Keratinocyte (primary cell): ENCODE measurements around the gene MYBPC2. TPM values are rescaled to one million over a fixed set of nuclear protein-coding genes. Genes with fewer than 3 reads are reported as not detected.

Source experiments
- DNase-seq: peaks from one replicate; pipeline ENCODE4 v3.0.0-alpha.2; 2011; ENCODE audit warnings: low read depth, missing footprints, low spot score
- FAIRE-seq: peaks from 2 replicates; lab custom pipeline; 2011; peaks lifted over from hg19 to GRCh38; lab: Jason Lieb, UNC
- H2AFZ ChIP-seq: 2 replicates; pipeline ENCODE4 v1.6.0; 2012; ENCODE audit warnings: low read length, control low read depth, inconsistent platforms; ENCODE audit not compliant: control insufficient read depth
- H3K27ac ChIP-seq: 2 replicates; pipeline ENCODE4 v1.5.1; 2011; ENCODE audit warnings: low read length; ENCODE audit not compliant: control insufficient read depth, insufficient read depth
- H3K27me3 ChIP-seq: 3 replicates; pipeline ENCODE4 v1.6.0; 2011; ENCODE audit warnings: low read length; ENCODE audit not compliant: control insufficient read depth, insufficient read depth; ENCODE audit errors: extremely low read depth
- H3K36me3 ChIP-seq, 2 experiments: 2 replicates in 1 of 2; 3 replicates in 1 of 2; pipeline ENCODE4 v1.5.1; 2011; ENCODE audit warnings: low read length in 2 of 2, mild to moderate bottlenecking in 1 of 2; ENCODE audit not compliant: control insufficient read depth in 2 of 2, insufficient read depth in 2 of 2; ENCODE audit errors: extremely low read depth in 1 of 2
- H3K4me1 ChIP-seq: 3 replicates; pipeline ENCODE4 v1.5.1; 2011; ENCODE audit warnings: low read length; ENCODE audit not compliant: control insufficient read depth, insufficient read depth; ENCODE audit errors: extremely low read depth
- H3K4me2 ChIP-seq: 3 replicates; pipeline ENCODE4 v1.6.0; 2011; ENCODE audit warnings: low read depth, low read length; ENCODE audit not compliant: control insufficient read depth, insufficient read depth; ENCODE audit errors: extremely low read depth
- H3K4me3 ChIP-seq, 3 experiments: fragments of 200-600 bp in 1 of 3; sonication (generic) in 1 of 3; 2 replicates in 2 of 3; 3 replicates in 1 of 3; pipeline ENCODE4 v1.5.1; 2011 to 2016; ENCODE audit warnings: low read length in 3 of 3, mild to moderate bottlenecking in 3 of 3, control low read depth in 2 of 3, inconsistent platforms in 1 of 3, low read depth in 1 of 3, mixed read lengths in 1 of 3, mixed run types in 1 of 3, moderate library complexity in 1 of 3; ENCODE audit not compliant: control insufficient read depth in 2 of 3, insufficient read depth in 2 of 3; ENCODE audit errors: extremely low read depth in 1 of 3
- H3K79me2 ChIP-seq: 2 replicates; pipeline ENCODE4 v1.6.0; 2012; ENCODE audit warnings: low read length; ENCODE audit not compliant: control insufficient read depth, insufficient read depth
- H3K9ac ChIP-seq: 3 replicates; pipeline ENCODE4 v1.6.0; 2011; ENCODE audit warnings: low read length; ENCODE audit not compliant: control insufficient read depth, insufficient read depth; ENCODE audit errors: extremely low read depth
- H3K9me1 ChIP-seq: 3 replicates; pipeline ENCODE4 v1.6.0; 2011; ENCODE audit warnings: low read length; ENCODE audit not compliant: control insufficient read depth, insufficient read depth; ENCODE audit errors: extremely low read depth
- H3K9me3 ChIP-seq: 2 replicates; pipeline ENCODE4 v1.5.1; 2012; ENCODE audit warnings: low read depth, low read length; ENCODE audit not compliant: control insufficient read depth
- H4K20me1 ChIP-seq: 3 replicates; pipeline ENCODE4 v1.6.0; 2011; ENCODE audit warnings: low read length; ENCODE audit not compliant: control insufficient read depth, insufficient read depth; ENCODE audit errors: extremely low read depth
- CTCF ChIP-seq, 3 experiments: IDR thresholded peaks in 1 of 3; conservative IDR thresholded peaks in 1 of 3; optimal IDR thresholded peaks in 1 of 3; 2 replicates in 2 of 3; 3 replicates in 1 of 3; pipeline versions ENCODE3 to v1.5.1; 2011; ENCODE audit warnings: low read length in 3 of 3, mild to moderate bottlenecking in 3 of 3, moderate library complexity in 2 of 3, control low read depth in 1 of 3, inconsistent platforms in 1 of 3; ENCODE audit not compliant: insufficient read depth in 2 of 3; ENCODE audit errors: extremely low read depth in 1 of 3
- EZH2 ChIP-seq: IDR thresholded peaks from one replicate; pipeline ENCODE4 v1.6.1; 2012; ENCODE audit warnings: inconsistent platforms, mild to moderate bottlenecking, low read length, moderate library complexity
- dilution Hi-C: fragments of 300-500 bp; cut with MboI; formaldehyde crosslinking; loops from one replicate; pipeline ENCODE4 v1.7.0; 2020; ENCODE audit warnings: low sequenced_read_pairs; ENCODE audit not compliant: extremely low pct_ligation_motif_present
- polyA plus RNA-seq, 5 experiments: library from polyadenylated mRNA; depleted of rRNA in 3 of 5; stranded (reverse) in 3 of 5; stranded (forward) in 1 of 5; unstranded in 1 of 5; fragments of >200 nt; gene quantifications; 1 replicate in 1 of 5; 2 replicates in 3 of 5; 3 replicates in 1 of 5; pipeline versions ENCODE4 v1.2.1 to v1.2.3, GENCODE V29; 2011 to 2012; ENCODE audit warnings: missing spikeins in 2 of 5, low read depth in 1 of 5, low replicate concordance in 1 of 5

MYBPC2 gene
- polyA plus RNA-seq, 1 donor (not counting 4 experiments of a cell fraction or from before 2014, with no cell fraction given) = not detected

- no peaks in the 10 kb centered on the region for H3K9me1 ChIP-seq
- FAIRE-seq (no peak), DNase-seq (no peak)
- peak within 1 kb of the TSS; percentile 24 for H2AFZ ChIP-seq
- TF ChIP-seq EZH2 = no peak
- TF ChIP-seq CTCF (optimal IDR thresholded peaks at IDR 0.05 in 1 of 3, IDR thresholded peaks at IDR 0.05 in 1 of 3, conservative IDR thresholded peaks at IDR 0.05 in 1 of 3; ENCODE audit: extremely low read depth in 1 of 3, insufficient read depth in 2 of 3, low read length in 3 of 3) = no peak
- no peaks in the 10 kb centered on the region for H3K4me1 ChIP-seq
- no peaks in the 10 kb centered on the region for H4K20me1 ChIP-seq
- no peaks in the 10 kb centered on the region for H3K9me3 ChIP-seq
- dilution Hi-C loops = no loop called here
- no peaks in the 10 kb centered on the region for H3K79me2 ChIP-seq
- H3K27me3 ChIP-seq = peaks cover 18% of the 10 kb centered on the region
- peaks cover 1 to 4% of the 10 kb centered on the region in 2 experiments for H3K36me3 ChIP-seq
- no peak within 1 kb of the TSS for H3K27ac ChIP-seq
- H3K9ac ChIP-seq = no peak within 1 kb of the TSS
- H3K4me2 ChIP-seq = no peak within 1 kb of the TSS
- no peak within 1 kb of the TSS for H3K4me3 ChIP-seq
These were observed 14.3 kb upstream of the MYBPC2 start, which contains the start of gene SPIB for GRCh38 chr19:50418176-50419021. SPIB (plus strand) TSS chr19:50418938; CDS start chr19:50418963, 25 bp downstream.

GRCh38 chr19:50419022-50419579, 13.6 kb upstream of the MYBPC2 start:
- H2AFZ ChIP-seq = peak overlapping the region; percentile 24
- DNase-seq = no peak
- peaks cover 0 to 1% of the 10 kb centered on the region in 2 experiments for H3K36me3 ChIP-seq
- no peaks in the 10 kb centered on the region for H3K4me1 ChIP-seq
- H3K9me3 ChIP-seq = no peaks in the 10 kb centered on the region
- no peak overlapping the region for H3K4me2 ChIP-seq
- TF ChIP-seq CTCF (optimal IDR thresholded peaks at IDR 0.05 in 1 of 3, IDR thresholded peaks at IDR 0.05 in 1 of 3, conservative IDR thresholded peaks at IDR 0.05 in 1 of 3; ENCODE audit: extremely low read depth in 1 of 3, insufficient read depth in 2 of 3, low read length in 3 of 3) = no peak
- TF ChIP-seq EZH2 = no peak
- H3K9ac ChIP-seq = no peak overlapping the region
- no peak overlapping the region for H3K27ac ChIP-seq
- H3K79me2 ChIP-seq = no peaks in the 10 kb centered on the region
- no peak for FAIRE-seq
- dilution Hi-C loops = no loop called here
- H3K9me1 ChIP-seq = no peaks in the 10 kb centered on the region
- no peak overlapping the region for H3K4me3 ChIP-seq
- no peaks in the 10 kb centered on the region for H4K20me1 ChIP-seq
- H3K27me3 ChIP-seq = peaks cover 18% of the 10 kb centered on the region
